ENCODE data around the gene C7orf25. TPM values are rescaled to one million over a fixed set of nuclear protein-coding genes. Genes with fewer than 3 reads are reported as not detected.
A peak's percentile ranks its signal among the peaks of the same experiment; 100 is the strongest.

C7orf25 gene
- total and polyA plus RNA-seq, 10 of the 15 experiments (the other 5 are each of a cell fraction or from before 2014, with no cell fraction given), result 0.63 to 3.2 (median 1.7) TPM

- TF ChIP-seq, protein P1, sequence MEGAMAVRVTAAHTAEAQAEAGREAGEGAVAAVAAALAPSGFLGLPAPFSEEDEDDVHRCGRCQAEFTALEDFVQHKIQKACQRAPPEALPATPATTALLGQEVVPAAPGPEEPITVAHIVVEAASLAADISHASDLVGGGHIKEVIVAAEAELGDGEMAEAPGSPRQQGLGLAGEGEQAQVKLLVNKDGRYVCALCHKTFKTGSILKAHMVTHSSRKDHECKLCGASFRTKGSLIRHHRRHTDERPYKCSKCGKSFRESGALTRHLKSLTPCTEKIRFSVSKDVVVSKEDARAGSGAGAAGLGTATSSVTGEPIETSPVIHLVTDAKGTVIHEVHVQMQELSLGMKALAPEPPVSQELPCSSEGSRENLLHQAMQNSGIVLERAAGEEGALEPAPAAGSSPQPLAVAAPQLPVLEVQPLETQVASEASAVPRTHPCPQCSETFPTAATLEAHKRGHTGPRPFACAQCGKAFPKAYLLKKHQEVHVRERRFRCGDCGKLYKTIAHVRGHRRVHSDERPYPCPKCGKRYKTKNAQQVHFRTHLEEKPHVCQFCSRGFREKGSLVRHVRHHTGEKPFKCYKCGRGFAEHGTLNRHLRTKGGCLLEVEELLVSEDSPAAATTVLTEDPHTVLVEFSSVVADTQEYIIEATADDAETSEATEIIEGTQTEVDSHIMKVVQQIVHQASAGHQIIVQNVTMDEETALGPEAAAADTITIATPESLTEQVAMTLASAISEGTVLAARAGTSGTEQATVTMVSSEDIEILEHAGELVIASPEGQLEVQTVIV (IDR thresholded peaks at IDR 0.05; ENCODE audit: borderline replicate concordance, partially characterized antibody), result no peak
- peak; percentile 96 for TF ChIP-seq IKZF1 (conservative IDR thresholded peaks at IDR 0.05)
- peak; percentile 97 for TF ChIP-seq HCFC1 (IDR thresholded peaks at IDR 0.05; ENCODE audit: low read length)
- no peak for TF ChIP-seq MYB (IDR thresholded peaks at IDR 0.05; ENCODE audit: borderline replicate concordance, low read depth, low read length)
- TF ChIP-seq TCF7 (IDR thresholded peaks at IDR 0.05; ENCODE audit: borderline replicate concordance), result no peak
- no peak for TF ChIP-seq JUNB (IDR thresholded peaks at IDR 0.05)
- no peak for TF ChIP-seq ETV6 (conservative IDR thresholded peaks at IDR 0.05 in 1 of 2, IDR thresholded peaks at IDR 0.05 in 1 of 2; ENCODE audit: borderline replicate concordance in 1 of 2, low read depth in 1 of 2)
- TF ChIP-seq, protein P2, sequence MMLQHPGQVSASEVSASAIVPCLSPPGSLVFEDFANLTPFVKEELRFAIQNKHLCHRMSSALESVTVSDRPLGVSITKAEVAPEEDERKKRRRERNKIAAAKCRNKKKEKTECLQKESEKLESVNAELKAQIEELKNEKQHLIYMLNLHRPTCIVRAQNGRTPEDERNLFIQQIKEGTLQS (IDR thresholded peaks at IDR 0.05; ENCODE audit: borderline replicate concordance, extremely low read depth, low read depth, low read length), result no peak
- TF ChIP-seq BCL11A (IDR thresholded peaks at IDR 0.05; ENCODE audit: low read depth, low read length), result no peak
- no peak for TF ChIP-seq E2F4 (IDR thresholded peaks at IDR 0.05; ENCODE audit: low read depth, low read length)
- TF ChIP-seq, protein P3, sequence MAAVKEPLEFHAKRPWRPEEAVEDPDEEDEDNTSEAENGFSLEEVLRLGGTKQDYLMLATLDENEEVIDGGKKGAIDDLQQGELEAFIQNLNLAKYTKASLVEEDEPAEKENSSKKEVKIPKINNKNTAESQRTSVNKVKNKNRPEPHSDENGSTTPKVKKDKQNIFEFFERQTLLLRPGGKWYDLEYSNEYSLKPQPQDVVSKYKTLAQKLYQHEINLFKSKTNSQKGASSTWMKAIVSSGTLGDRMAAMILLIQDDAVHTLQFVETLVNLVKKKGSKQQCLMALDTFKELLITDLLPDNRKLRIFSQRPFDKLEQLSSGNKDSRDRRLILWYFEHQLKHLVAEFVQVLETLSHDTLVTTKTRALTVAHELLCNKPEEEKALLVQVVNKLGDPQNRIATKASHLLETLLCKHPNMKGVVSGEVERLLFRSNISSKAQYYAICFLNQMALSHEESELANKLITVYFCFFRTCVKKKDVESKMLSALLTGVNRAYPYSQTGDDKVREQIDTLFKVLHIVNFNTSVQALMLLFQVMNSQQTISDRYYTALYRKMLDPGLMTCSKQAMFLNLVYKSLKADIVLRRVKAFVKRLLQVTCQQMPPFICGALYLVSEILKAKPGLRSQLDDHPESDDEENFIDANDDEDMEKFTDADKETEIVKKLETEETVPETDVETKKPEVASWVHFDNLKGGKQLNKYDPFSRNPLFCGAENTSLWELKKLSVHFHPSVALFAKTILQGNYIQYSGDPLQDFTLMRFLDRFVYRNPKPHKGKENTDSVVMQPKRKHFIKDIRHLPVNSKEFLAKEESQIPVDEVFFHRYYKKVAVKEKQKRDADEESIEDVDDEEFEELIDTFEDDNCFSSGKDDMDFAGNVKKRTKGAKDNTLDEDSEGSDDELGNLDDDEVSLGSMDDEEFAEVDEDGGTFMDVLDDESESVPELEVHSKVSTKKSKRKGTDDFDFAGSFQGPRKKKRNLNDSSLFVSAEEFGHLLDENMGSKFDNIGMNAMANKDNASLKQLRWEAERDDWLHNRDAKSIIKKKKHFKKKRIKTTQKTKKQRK (IDR thresholded peaks at IDR 0.05; ENCODE audit: low read depth, low read length), result no peak
- no peak for TF ChIP-seq RBBP5 (conservative IDR thresholded peaks at IDR 0.05)
- no peak; the same call in 1 of the 2 replicates for TF ChIP-seq GABPA (IDR thresholded peaks at IDR 0.05; ENCODE audit: low read depth)
- peak; percentile 59; the same call in 1 of the 2 replicates for TF ChIP-seq RELB (IDR thresholded peaks at IDR 0.05; ENCODE audit: low read depth)
- TF ChIP-seq CREM (IDR thresholded peaks at IDR 0.05; ENCODE audit: low read depth), result peak; percentile 37; the same call in 1 of the 2 replicates
- TF ChIP-seq KAT2A (conservative IDR thresholded peaks at IDR 0.05; ENCODE audit: control insufficient read depth, low read depth, low read length), result no peak
- TF ChIP-seq PAX5 (IDR thresholded peaks at IDR 0.05; ENCODE audit: borderline replicate concordance, low read depth, low read length), result no peak
- TF ChIP-seq HDAC2 (IDR thresholded peaks at IDR 0.05), result no peak
- TF ChIP-seq, protein P4, sequence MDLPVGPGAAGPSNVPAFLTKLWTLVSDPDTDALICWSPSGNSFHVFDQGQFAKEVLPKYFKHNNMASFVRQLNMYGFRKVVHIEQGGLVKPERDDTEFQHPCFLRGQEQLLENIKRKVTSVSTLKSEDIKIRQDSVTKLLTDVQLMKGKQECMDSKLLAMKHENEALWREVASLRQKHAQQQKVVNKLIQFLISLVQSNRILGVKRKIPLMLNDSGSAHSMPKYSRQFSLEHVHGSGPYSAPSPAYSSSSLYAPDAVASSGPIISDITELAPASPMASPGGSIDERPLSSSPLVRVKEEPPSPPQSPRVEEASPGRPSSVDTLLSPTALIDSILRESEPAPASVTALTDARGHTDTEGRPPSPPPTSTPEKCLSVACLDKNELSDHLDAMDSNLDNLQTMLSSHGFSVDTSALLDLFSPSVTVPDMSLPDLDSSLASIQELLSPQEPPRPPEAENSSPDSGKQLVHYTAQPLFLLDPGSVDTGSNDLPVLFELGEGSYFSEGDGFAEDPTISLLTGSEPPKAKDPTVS (IDR thresholded peaks at IDR 0.05; ENCODE audit: low read depth, low read length), result no peak
Measured at GRCh38 chr7:42931834-42932651, 20.2 kb upstream of the C7orf25 start, which contains the start of the genes MRPL32 and PSMA2 (continued).

Measured in GM12878 (cell line).